ENCODE results near the gene LONP2. TPM values are rescaled to one million over a fixed set of nuclear protein-coding genes. Genes with fewer than 3 reads are reported as not detected.

LONP2 gene
- total and polyA plus RNA-seq, 2 experiments from 2014 or later = 12.4 to 25.2 TPM

DNA sequence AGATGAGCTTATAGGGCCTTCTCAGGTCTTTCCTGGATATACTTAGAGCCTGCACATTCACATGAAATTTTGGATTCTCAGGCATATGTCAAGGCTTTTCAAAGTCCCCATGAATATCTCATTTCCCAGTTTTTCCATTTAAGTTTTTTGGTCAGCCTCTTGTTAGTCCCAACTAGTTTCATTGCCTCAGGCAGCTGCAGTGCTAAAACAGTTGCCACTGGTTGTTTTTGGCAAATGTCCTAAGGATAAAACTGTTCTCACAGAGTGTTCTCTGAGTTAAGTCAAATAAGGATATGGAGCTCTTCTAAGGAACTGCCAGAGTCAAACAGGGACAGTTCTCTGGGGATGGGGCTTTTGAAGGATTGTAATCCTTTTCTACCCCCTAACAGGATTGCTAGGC, 43.1 kb downstream of the LONP2 start:
- no peak overlapping the region for H3K27ac ChIP-seq (ENCODE audit: low read depth)
- DNase-seq (ENCODE audit: low spot score) (no peak), ATAC-seq (no peak)
- peaks cover 27% of the 10 kb centered on the region for H3K36me3 Mint-ChIP-seq (ENCODE audit: low read depth)
- H3F3A ChIP-seq (replicated peaks; ENCODE audit: low read depth) = no peaks in the 10 kb centered on the region
- H3K4me1 Mint-ChIP-seq = peaks cover 33% of the 10 kb centered on the region
- peaks cover 21% of the 10 kb centered on the region for H3K9me3 Mint-ChIP-seq
- H3K4me3 Mint-ChIP-seq = no peak overlapping the region
- peaks cover 22% of the 10 kb centered on the region for H3K4me1 ChIP-seq (ENCODE audit: insufficient read depth)
- TF ChIP-seq JUNB (IDR thresholded peaks at IDR 0.05; ENCODE audit: unreplicated experiment) = no peak
- TF ChIP-seq ZNF114 (CRISPR knock-in tag; IDR thresholded peaks at IDR 0.05) = no peak
- TF ChIP-seq CREB1 (CRISPR knock-in tag; IDR thresholded peaks at IDR 0.05; ENCODE audit: low read depth) = no peak
- no peak for TF ChIP-seq EZH2 (IDR thresholded peaks at IDR 0.05; ENCODE audit: low read depth, unreplicated experiment)
- no peak for TF ChIP-seq NANOG (IDR thresholded peaks at IDR 0.05; ENCODE audit: borderline replicate concordance)
- TF ChIP-seq ZNF331 (CRISPR knock-in tag; IDR thresholded peaks at IDR 0.05; ENCODE audit: low read depth) = no peak
- TF ChIP-seq, protein P1, sequence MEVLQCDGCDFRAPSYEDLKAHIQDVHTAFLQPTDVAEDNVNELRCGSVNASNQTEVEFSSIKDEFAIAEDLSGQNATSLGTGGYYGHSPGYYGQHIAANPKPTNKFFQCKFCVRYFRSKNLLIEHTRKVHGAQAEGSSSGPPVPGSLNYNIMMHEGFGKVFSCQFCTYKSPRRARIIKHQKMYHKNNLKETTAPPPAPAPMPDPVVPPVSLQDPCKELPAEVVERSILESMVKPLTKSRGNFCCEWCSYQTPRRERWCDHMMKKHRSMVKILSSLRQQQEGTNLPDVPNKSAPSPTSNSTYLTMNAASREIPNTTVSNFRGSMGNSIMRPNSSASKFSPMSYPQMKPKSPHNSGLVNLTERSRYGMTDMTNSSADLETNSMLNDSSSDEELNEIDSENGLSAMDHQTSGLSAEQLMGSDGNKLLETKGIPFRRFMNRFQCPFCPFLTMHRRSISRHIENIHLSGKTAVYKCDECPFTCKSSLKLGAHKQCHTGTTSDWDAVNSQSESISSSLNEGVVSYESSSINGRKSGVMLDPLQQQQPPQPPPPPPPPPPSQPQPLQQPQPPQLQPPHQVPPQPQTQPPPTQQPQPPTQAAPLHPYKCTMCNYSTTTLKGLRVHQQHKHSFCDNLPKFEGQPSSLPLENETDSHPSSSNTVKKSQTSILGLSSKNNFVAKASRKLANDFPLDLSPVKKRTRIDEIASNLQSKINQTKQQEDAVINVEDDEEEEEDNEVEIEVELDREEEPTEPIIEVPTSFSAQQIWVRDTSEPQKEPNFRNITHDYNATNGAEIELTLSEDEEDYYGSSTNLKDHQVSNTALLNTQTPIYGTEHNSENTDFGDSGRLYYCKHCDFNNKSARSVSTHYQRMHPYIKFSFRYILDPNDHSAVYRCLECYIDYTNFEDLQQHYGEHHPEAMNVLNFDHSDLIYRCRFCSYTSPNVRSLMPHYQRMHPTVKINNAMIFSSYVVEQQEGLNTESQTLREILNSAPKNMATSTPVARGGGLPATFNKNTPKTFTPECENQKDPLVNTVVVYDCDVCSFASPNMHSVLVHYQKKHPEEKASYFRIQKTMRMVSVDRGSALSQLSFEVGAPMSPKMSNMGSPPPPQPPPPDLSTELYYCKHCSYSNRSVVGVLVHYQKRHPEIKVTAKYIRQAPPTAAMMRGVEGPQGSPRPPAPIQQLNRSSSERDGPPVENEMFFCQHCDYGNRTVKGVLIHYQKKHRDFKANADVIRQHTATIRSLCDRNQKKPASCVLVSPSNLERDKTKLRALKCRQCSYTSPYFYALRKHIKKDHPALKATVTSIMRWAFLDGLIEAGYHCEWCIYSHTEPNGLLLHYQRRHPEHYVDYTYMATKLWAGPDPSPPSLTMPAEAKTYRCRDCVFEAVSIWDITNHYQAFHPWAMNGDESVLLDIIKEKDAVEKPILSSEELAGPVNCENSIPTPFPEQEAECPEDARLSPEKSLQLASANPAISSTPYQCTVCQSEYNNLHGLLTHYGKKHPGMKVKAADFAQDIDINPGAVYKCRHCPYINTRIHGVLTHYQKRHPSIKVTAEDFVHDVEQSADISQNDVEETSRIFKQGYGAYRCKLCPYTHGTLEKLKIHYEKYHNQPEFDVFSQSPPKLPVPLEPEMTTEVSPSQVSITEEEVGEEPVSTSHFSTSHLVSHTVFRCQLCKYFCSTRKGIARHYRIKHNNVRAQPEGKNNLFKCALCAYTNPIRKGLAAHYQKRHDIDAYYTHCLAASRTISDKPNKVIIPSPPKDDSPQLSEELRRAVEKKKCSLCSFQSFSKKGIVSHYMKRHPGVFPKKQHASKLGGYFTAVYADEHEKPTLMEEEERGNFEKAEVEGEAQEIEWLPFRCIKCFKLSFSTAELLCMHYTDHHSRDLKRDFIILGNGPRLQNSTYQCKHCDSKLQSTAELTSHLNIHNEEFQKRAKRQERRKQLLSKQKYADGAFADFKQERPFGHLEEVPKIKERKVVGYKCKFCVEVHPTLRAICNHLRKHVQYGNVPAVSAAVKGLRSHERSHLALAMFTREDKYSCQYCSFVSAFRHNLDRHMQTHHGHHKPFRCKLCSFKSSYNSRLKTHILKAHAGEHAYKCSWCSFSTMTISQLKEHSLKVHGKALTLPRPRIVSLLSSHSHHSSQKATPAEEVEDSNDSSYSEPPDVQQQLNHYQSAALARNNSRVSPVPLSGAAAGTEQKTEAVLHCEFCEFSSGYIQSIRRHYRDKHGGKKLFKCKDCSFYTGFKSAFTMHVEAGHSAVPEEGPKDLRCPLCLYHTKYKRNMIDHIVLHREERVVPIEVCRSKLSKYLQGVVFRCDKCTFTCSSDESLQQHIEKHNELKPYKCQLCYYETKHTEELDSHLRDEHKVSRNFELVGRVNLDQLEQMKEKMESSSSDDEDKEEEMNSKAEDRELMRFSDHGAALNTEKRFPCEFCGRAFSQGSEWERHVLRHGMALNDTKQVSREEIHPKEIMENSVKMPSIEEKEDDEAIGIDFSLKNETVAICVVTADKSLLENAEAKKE (CRISPR knock-in tag; IDR thresholded peaks at IDR 0.05) = no peak
- TF ChIP-seq, protein P2, sequence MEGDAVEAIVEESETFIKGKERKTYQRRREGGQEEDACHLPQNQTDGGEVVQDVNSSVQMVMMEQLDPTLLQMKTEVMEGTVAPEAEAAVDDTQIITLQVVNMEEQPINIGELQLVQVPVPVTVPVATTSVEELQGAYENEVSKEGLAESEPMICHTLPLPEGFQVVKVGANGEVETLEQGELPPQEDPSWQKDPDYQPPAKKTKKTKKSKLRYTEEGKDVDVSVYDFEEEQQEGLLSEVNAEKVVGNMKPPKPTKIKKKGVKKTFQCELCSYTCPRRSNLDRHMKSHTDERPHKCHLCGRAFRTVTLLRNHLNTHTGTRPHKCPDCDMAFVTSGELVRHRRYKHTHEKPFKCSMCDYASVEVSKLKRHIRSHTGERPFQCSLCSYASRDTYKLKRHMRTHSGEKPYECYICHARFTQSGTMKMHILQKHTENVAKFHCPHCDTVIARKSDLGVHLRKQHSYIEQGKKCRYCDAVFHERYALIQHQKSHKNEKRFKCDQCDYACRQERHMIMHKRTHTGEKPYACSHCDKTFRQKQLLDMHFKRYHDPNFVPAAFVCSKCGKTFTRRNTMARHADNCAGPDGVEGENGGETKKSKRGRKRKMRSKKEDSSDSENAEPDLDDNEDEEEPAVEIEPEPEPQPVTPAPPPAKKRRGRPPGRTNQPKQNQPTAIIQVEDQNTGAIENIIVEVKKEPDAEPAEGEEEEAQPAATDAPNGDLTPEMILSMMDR (conservative IDR thresholded peaks at IDR 0.05; ENCODE audit: low read depth in 2 of 2) = no peak
- TF ChIP-seq POLR2AphosphoS5 (IDR thresholded peaks at IDR 0.05; ENCODE audit: low read depth) = no peak
- TF ChIP-seq STAT1 (IDR thresholded peaks at IDR 0.05; ENCODE audit: unreplicated experiment) = no peak
- TF ChIP-seq, protein P3, sequence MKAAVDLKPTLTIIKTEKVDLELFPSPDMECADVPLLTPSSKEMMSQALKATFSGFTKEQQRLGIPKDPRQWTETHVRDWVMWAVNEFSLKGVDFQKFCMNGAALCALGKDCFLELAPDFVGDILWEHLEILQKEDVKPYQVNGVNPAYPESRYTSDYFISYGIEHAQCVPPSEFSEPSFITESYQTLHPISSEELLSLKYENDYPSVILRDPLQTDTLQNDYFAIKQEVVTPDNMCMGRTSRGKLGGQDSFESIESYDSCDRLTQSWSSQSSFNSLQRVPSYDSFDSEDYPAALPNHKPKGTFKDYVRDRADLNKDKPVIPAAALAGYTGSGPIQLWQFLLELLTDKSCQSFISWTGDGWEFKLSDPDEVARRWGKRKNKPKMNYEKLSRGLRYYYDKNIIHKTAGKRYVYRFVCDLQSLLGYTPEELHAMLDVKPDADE (IDR thresholded peaks at IDR 0.05) = no peak
- TF ChIP-seq, protein P4, sequence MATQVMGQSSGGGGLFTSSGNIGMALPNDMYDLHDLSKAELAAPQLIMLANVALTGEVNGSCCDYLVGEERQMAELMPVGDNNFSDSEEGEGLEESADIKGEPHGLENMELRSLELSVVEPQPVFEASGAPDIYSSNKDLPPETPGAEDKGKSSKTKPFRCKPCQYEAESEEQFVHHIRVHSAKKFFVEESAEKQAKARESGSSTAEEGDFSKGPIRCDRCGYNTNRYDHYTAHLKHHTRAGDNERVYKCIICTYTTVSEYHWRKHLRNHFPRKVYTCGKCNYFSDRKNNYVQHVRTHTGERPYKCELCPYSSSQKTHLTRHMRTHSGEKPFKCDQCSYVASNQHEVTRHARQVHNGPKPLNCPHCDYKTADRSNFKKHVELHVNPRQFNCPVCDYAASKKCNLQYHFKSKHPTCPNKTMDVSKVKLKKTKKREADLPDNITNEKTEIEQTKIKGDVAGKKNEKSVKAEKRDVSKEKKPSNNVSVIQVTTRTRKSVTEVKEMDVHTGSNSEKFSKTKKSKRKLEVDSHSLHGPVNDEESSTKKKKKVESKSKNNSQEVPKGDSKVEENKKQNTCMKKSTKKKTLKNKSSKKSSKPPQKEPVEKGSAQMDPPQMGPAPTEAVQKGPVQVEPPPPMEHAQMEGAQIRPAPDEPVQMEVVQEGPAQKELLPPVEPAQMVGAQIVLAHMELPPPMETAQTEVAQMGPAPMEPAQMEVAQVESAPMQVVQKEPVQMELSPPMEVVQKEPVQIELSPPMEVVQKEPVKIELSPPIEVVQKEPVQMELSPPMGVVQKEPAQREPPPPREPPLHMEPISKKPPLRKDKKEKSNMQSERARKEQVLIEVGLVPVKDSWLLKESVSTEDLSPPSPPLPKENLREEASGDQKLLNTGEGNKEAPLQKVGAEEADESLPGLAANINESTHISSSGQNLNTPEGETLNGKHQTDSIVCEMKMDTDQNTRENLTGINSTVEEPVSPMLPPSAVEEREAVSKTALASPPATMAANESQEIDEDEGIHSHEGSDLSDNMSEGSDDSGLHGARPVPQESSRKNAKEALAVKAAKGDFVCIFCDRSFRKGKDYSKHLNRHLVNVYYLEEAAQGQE (IDR thresholded peaks at IDR 0.05; ENCODE audit: unreplicated experiment) = no peak
- H4K20me1 ChIP-seq (replicated peaks; ENCODE audit: insufficient read depth) = no peaks in the 10 kb centered on the region
- no peaks in the 10 kb centered on the region for H3K79me2 ChIP-seq (replicated peaks; ENCODE audit: insufficient read depth)
- peaks cover 12% of the 10 kb centered on the region for H3K36me3 ChIP-seq (ENCODE audit: insufficient read depth)
- no peaks in the 10 kb centered on the region for H3K27me3 Mint-ChIP-seq (ENCODE audit: insufficient read depth, low read depth, poor library complexity)
- H3K4me3 ChIP-seq = no peak overlapping the region
- H3K27ac Mint-ChIP-seq = no peak overlapping the region
- no peak overlapping the region for H3K4me2 ChIP-seq
- H3K27me3 ChIP-seq (ENCODE audit: insufficient read depth) = no peaks in the 10 kb centered on the region
- H2AFZ ChIP-seq = no peak overlapping the region
- H3K9me2 ChIP-seq (ENCODE audit: insufficient read depth) = no peaks in the 10 kb centered on the region

All from GM23338 (cell line).